HCT116 (cell line): ENCODE data around the gene SERHL2.

Experiments used
- ATF3 ChIP-seq: IDR thresholded peaks from 2 replicates; pipeline ENCODE4 v1.6.1; 2012
- EGR1 ChIP-seq: IDR thresholded peaks from 2 replicates; pipeline ENCODE4 v1.6.1; 2012; ENCODE audit warnings: low read depth
- EZH2 ChIP-seq: fragments of 200-600 bp; sonication (generic); IDR thresholded peaks from 2 replicates; pipeline ENCODE4 v1.6.1; 2017; ENCODE audit warnings: antibody characterized with exemption, mixed run types
- MAX ChIP-seq: IDR thresholded peaks from 2 replicates; pipeline ENCODE4 v1.6.1; 2012
- POLR2A ChIP-seq: IDR thresholded peaks from 2 replicates; pipeline ENCODE4 v1.7.0; 2011; ENCODE audit warnings: borderline replicate concordance; ENCODE audit not compliant: insufficient read depth, insufficient read length; ENCODE audit errors: extremely low read depth
- POLR2AphosphoS5 ChIP-seq: IDR thresholded peaks from 2 replicates; pipeline ENCODE4 v1.6.1; 2011; ENCODE audit warnings: mild to moderate bottlenecking, low read depth, low read length, moderate library complexity
- SRF ChIP-seq: IDR thresholded peaks from 2 replicates; pipeline ENCODE4 v1.6.1; 2012; ENCODE audit warnings: low read depth
- ZNF274 ChIP-seq: fragments of 200-500 bp; sonication (Bioruptor generic); IDR thresholded peaks from 2 replicates; pipeline ENCODE4 v1.6.1; 2014; ENCODE audit warnings: mild to moderate bottlenecking, low read depth, low read length, inconsistent platforms
- TF ChIP-seq, protein P1 (sequence below), 3 experiments: fragments of 200-600 bp in 1 of 3; sonication (generic) in 1 of 3; IDR thresholded peaks in 2 of 3; conservative IDR thresholded peaks in 1 of 3; 2 replicates each; pipeline ENCODE4 v1.5.1; 2012 to 2017; ENCODE audit warnings: low read depth in 2 of 3, low read length in 2 of 3, antibody characterized with exemption in 1 of 3, borderline replicate concordance in 1 of 3, control low read depth in 1 of 3, mild to moderate bottlenecking in 1 of 3, mixed read lengths in 1 of 3, mixed run types in 1 of 3, moderate library complexity in 1 of 3; ENCODE audit not compliant: insufficient read depth in 1 of 3
- TF ChIP-seq, protein P2 (sequence below): IDR thresholded peaks from 2 replicates; pipeline ENCODE4 v1.6.1; 2012; ENCODE audit warnings: low read depth

- peak; percentile 89 for TF ChIP-seq POLR2AphosphoS5
- TF ChIP-seq, protein P1, sequence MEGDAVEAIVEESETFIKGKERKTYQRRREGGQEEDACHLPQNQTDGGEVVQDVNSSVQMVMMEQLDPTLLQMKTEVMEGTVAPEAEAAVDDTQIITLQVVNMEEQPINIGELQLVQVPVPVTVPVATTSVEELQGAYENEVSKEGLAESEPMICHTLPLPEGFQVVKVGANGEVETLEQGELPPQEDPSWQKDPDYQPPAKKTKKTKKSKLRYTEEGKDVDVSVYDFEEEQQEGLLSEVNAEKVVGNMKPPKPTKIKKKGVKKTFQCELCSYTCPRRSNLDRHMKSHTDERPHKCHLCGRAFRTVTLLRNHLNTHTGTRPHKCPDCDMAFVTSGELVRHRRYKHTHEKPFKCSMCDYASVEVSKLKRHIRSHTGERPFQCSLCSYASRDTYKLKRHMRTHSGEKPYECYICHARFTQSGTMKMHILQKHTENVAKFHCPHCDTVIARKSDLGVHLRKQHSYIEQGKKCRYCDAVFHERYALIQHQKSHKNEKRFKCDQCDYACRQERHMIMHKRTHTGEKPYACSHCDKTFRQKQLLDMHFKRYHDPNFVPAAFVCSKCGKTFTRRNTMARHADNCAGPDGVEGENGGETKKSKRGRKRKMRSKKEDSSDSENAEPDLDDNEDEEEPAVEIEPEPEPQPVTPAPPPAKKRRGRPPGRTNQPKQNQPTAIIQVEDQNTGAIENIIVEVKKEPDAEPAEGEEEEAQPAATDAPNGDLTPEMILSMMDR (IDR thresholded peaks at IDR 0.05 in 2 of 3, conservative IDR thresholded peaks at IDR 0.05 in 1 of 3; ENCODE audit: borderline replicate concordance in 1 of 3, insufficient read depth in 1 of 3, low read depth in 2 of 3, low read length in 2 of 3): no peak
- TF ChIP-seq, protein P2, sequence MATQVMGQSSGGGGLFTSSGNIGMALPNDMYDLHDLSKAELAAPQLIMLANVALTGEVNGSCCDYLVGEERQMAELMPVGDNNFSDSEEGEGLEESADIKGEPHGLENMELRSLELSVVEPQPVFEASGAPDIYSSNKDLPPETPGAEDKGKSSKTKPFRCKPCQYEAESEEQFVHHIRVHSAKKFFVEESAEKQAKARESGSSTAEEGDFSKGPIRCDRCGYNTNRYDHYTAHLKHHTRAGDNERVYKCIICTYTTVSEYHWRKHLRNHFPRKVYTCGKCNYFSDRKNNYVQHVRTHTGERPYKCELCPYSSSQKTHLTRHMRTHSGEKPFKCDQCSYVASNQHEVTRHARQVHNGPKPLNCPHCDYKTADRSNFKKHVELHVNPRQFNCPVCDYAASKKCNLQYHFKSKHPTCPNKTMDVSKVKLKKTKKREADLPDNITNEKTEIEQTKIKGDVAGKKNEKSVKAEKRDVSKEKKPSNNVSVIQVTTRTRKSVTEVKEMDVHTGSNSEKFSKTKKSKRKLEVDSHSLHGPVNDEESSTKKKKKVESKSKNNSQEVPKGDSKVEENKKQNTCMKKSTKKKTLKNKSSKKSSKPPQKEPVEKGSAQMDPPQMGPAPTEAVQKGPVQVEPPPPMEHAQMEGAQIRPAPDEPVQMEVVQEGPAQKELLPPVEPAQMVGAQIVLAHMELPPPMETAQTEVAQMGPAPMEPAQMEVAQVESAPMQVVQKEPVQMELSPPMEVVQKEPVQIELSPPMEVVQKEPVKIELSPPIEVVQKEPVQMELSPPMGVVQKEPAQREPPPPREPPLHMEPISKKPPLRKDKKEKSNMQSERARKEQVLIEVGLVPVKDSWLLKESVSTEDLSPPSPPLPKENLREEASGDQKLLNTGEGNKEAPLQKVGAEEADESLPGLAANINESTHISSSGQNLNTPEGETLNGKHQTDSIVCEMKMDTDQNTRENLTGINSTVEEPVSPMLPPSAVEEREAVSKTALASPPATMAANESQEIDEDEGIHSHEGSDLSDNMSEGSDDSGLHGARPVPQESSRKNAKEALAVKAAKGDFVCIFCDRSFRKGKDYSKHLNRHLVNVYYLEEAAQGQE: no peak
- TF ChIP-seq POLR2A: peak; percentile 65
- no peak for TF ChIP-seq EZH2
- no peak for TF ChIP-seq ZNF274
- TF ChIP-seq EGR1: no peak
- no peak for TF ChIP-seq ATF3
- TF ChIP-seq MAX: no peak
- no peak for TF ChIP-seq SRF
Observed at GRCh38 chr22:42581762-42582716, 28.3 kb downstream of the SERHL2 start.
